Measurements from ENCODE around the gene CBFA2T2. TPM values are rescaled to one million over a fixed set of nuclear protein-coding genes. Genes with fewer than 3 reads are reported as not detected.
A peak's percentile ranks its signal among the peaks of the same experiment; 100 is the strongest.
"Not testable (repeated sequence)": the region's sequence is repeated elsewhere in the genome, so short reads cannot be mapped to it uniquely, and the experiment has no call there.

Gene CBFA2T2
- total RNA-seq, 1 experiment from 2014 or later, result 2.9 TPM

- DNase-seq (ENCODE audit: low read depth), result no peak
Measured at GRCh38 chr20:33621717-33622400, 132.0 kb downstream of the CBFA2T2 start.

GRCh38 chr20:33622705-33623365, 132.9 kb downstream of the CBFA2T2 start:
- no peak for DNase-seq (ENCODE audit: low read depth)

GRCh38 chr20:33624399-33624798, 134.5 kb downstream of the CBFA2T2 start:
- no peak for DNase-seq (ENCODE audit: low read depth)

- no peak for DNase-seq (ENCODE audit: low read depth)
Measured at GRCh38 chr20:33626190-33626589, 136.3 kb downstream of the CBFA2T2 start.

GRCh38 chr20:33627577-33628216, 137.8 kb downstream of the CBFA2T2 start:
- DNase-seq (ENCODE audit: low read depth), result no peak

GRCh38 chr20:33629533-33629932, 139.6 kb downstream of the CBFA2T2 start:
- DNase-seq (ENCODE audit: low read depth), result no peak

- no peak for DNase-seq (ENCODE audit: low read depth)
Measured at GRCh38 chr20:33629979-33630378, 140.1 kb downstream of the CBFA2T2 start.

- DNase-seq (ENCODE audit: low read depth), result no peak
Measured at GRCh38 chr20:33630507-33630906, 140.6 kb downstream of the CBFA2T2 start.

GRCh38 chr20:33631910-33632309, 142.0 kb downstream of the CBFA2T2 start:
- DNase-seq (ENCODE audit: low read depth), result not testable (repeated sequence)

GRCh38 chr20:33635341-33635740, 145.4 kb downstream of the CBFA2T2 start:
- no peak for DNase-seq (ENCODE audit: low read depth)

GRCh38 chr20:33636776-33637175, 146.9 kb downstream of the CBFA2T2 start:
- no peak for DNase-seq (ENCODE audit: low read depth)

- DNase-seq (ENCODE audit: low read depth), result no peak
Measured at GRCh38 chr20:33640287-33640686, 150.4 kb downstream of the CBFA2T2 start.

- DNase-seq (ENCODE audit: low read depth), result no peak
Measured at GRCh38 chr20:33644313-33645071, 154.6 kb downstream of the CBFA2T2 start.

GRCh38 chr20:33645072-33645358, 155.1 kb downstream of the CBFA2T2 start:
- DNase-seq (ENCODE audit: low read depth), result no peak

- DNase-seq (ENCODE audit: low read depth), result no peak
Measured at GRCh38 chr20:33645396-33645795, 155.5 kb downstream of the CBFA2T2 start.

GRCh38 chr20:33646191-33646590, 156.3 kb downstream of the CBFA2T2 start:
- no peak for DNase-seq (ENCODE audit: low read depth)

- not testable (repeated sequence) for DNase-seq (ENCODE audit: low read depth)
Measured at GRCh38 chr20:33646959-33647602, 157.2 kb downstream of the CBFA2T2 start.

- DNase-seq (ENCODE audit: low read depth), result peak; percentile 34
Measured at GRCh38 chr20:33647603-33648395, 157.9 kb downstream of the CBFA2T2 start.

GRCh38 chr20:33648396-33649004, 158.6 kb downstream of the CBFA2T2 start:
- DNase-seq (ENCODE audit: low read depth), result no peak

- DNase-seq (ENCODE audit: low read depth), result no peak
Measured at GRCh38 chr20:33649201-33649681, 159.3 kb downstream of the CBFA2T2 start.

Data from HT1080 (cell line).